GM03348 (cell line): ENCODE measurements around the gene ZBTB1.
A peak's percentile ranks its signal among the peaks of the same experiment; 100 is the strongest.
"Not testable (repeated sequence)": the region's sequence is repeated elsewhere in the genome, so short reads cannot be mapped to it uniquely, and the experiment has no call there.

ENCODE experiments used
- DNase-seq: peaks from one replicate; pipeline ENCODE4 v3.0.0; 2012; ENCODE audit warnings: low spot score

The ZBTB1 gene

GRCh38 chr14:64500088-64500487 lies 4.5 kb upstream of the ZBTB1 start:
- no peak for DNase-seq

DNA sequence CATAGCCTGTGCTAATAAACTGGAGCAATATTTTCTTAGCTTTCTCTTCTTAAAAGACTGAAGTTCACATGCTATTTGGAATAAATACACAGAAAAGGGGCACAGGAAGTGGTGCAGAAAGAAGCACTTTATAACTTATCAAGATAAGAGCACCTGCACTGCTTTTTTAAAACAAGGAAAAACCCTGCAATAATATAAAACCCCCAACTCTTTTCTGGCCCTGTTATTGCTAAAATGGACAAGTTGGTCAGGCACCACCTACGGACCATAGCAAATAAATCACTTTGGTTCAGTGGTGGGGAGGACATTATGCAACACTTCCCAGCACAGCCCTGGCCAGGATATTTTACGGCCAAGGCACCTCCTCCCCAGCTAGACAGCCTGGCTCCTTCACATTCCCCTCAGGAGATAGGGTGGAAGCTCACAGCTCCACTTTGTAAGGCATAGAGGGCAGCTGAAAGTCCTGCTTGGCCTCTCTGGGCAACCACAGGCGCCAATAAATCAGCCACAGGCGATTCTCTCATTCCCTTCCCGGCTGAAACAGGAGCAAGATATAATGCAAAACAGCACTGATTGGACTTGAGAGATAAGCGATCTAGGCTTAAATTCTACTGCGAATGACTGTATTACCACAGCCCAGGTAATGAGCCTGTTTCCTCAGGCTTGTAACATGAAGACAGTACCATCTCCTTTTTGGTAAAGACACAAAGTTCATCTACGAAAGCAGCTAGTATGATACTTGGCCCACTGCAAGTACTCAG lies 3.0 kb upstream of the ZBTB1 start:
- peak; percentile 81 for DNase-seq

GRCh38 chr14:64502456-64502855 lies 2.1 kb upstream of the ZBTB1 start:
- no peak for DNase-seq

DNA sequence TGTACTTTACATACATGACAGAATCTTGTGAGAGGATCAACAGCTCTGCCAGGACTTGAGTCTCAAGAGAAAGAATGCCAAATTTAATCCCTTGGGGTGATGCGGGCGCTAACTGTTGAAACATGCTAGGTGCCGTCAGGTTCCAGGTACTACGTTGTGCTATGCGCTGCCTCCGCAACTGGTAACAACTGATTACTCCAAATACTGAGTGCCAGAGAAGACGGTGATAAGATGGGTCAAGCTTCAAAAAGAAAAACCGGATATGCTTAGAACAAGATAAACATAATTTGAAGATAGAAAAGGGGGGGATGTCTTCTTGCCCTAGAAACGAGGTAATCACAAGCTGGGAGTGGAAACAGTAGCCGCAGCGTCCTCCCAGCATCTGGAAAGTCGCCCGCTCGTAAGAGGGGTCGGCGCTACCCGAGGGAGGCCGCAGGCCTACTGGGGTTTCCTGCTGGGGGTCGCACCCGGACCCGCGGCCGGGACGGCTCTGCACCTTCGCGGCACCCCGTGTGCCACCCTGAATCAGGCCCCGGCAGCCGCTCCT lies 1.6 kb upstream of the ZBTB1 start:
- DNase-seq = no peak

- DNase-seq = peak; percentile 94
These were observed 898 bp upstream of the ZBTB1 start, which contains the start of gene ZBTB25 for GRCh38 chr14:64503434-64504309. TSS of gene ZBTB25 (minus strand) at chr14:64503838. CDS start at chr14:64490533, 13,305 bp downstream.

DNA sequence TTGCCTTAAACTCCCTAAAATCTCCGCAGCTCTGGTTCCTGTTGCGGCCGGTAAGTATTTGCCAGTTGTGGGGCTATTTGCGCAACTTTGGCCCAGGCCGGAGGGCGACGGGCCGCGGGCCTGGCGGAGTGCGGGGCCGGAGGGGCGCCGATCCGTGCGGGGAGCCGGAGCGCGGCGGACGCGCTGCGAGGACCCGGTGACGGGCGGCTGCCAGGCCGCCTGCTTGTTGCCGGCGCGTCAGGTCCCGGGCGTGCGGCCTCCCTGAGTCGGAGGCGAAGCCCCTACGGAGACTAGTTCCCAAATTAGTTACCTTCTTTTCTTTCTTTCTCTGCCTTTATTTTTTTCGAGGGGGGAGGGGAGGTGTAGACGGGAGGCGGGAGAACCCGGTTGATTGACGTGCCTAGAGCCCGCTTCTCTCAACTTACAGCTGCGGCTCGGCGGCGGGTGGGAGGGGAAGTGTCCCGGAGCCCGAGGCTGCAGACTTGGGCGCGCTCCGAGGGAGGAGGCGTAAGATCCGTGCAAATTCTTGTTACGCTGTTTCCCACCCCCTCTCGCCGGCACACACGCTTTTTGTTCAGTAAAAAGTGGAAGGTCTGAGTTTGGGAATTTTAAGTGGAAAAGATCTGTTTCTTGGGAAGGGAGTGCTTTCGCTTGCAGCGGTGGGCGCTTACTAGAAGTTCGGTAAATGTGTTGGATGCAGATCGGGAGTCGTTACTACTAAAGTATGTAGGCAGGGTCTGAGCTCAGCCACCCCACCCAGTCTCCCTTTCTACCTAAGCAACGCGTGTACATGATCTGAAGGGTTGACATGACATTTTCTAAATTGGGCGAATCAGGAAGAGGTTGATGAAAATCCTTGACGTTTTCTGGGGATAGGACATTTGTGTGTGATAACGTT lies 576 bp downstream of the ZBTB1 start:
- DNase-seq = peak; percentile 91

- DNase-seq = no peak
These were observed 2.2 kb downstream of the ZBTB1 start for GRCh38 chr14:64506721-64507120.

- peak; percentile 20 for DNase-seq
These were observed 3.0 kb downstream of the ZBTB1 start for GRCh38 chr14:64507376-64508156.

- DNase-seq = no peak
These were observed 3.7 kb downstream of the ZBTB1 start for GRCh38 chr14:64508215-64508776.

GRCh38 chr14:64509036-64509435 lies 4.5 kb downstream of the ZBTB1 start:
- no peak for DNase-seq

GRCh38 chr14:64510825-64511671 lies 6.5 kb downstream of the ZBTB1 start:
- peak; percentile 54 for DNase-seq

DNA sequence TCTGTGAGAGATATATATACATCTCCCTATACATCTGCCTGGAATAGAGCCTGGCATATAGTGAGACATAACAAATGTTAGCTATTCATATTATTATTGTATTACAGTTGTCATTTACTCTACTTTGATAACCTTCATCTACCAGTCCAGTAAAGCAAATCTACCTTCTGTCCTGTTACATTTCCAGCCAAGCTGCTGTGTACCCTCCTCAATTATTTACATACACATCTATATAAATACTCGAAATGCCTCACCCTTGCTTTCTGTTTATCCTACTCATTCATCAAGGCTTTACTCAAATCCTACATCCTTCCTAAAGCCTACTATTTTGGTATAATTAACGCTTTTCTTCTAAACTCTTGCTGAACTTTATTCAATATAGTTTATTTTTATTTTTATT lies 8.7 kb downstream of the ZBTB1 start:
- no peak for DNase-seq

- no peak for DNase-seq
These were observed 10.5 kb downstream of the ZBTB1 start for GRCh38 chr14:64515053-64515452.

GRCh38 chr14:64516969-64517368 lies 12.4 kb downstream of the ZBTB1 start:
- DNase-seq = no peak

- not testable (repeated sequence) for DNase-seq
These were observed 13.1 kb downstream of the ZBTB1 start for GRCh38 chr14:64517667-64518066.

GRCh38 chr14:64518229-64518628 lies 13.7 kb downstream of the ZBTB1 start:
- DNase-seq = no peak

GRCh38 chr14:64520699-64521098 lies 16.1 kb downstream of the ZBTB1 start:
- no peak for DNase-seq

- no peak for DNase-seq
These were observed 18.2 kb downstream of the ZBTB1 start for GRCh38 chr14:64522591-64523355.

DNA sequence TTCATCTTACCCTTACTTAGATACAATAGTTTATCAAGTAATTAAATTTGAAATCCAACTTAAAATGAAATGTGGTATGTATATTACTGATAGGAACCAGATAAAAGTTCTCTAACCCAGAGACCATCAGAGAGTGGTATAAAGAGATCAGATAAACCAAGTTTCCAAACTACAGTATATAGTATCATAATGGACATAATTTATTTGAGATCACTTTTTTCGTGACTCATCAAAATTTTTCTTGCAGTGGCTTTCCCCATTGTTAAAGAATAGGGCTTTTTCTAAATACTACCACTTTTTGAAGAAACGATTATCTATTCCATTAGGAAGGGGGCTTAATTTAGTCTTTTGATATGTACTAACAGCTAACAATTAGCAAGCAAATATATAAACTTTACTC lies 20.8 kb downstream of the ZBTB1 start:
- DNase-seq = no peak
